GM12878 (cell line): ENCODE data around the gene RPRML. TPM values are rescaled to one million over a fixed set of nuclear protein-coding genes. Genes with fewer than 3 reads are reported as not detected.

Source experiments
- ATAC-seq: fragments of 200-7000 bp; cut with Tn5 transposase; 3 replicates; pipeline ENCODE4 v1.9.1; 2020; ENCODE audit warnings: mild to moderate bottlenecking, moderate library complexity
- BruUV-seq: library from RNA; stranded (reverse); fragments of 400-500 nt; replicated peaks from 2 replicates; lab custom pipeline; 2021; lab: Mats Ljungman, UMichigan
- CTCF ChIA-PET: fragments of 300-600 bp; sonication (Branson Sonifier 250); formaldehyde crosslinking; extraction: SDS; loops from one replicate; lab custom pipeline; 2021; ENCODE audit warnings: inconsistent platforms; lab: Yijun Ruan, JAX
- POLR2A ChIA-PET: fragments of 350-600 bp; formaldehyde crosslinking; extraction: SDS; loops from one replicate; lab custom pipeline; 2021; ENCODE audit warnings: inconsistent platforms; lab: Charles Lee
- RAD21 ChIA-PET: fragments of 300-600 bp; sonication (Branson Sonifier 250); formaldehyde crosslinking; loops from one replicate; lab custom pipeline; 2023; ENCODE audit warnings: antibody characterized with exemption; ENCODE audit not compliant: unreplicated experiment; lab: Charles Lee
- SMC1A ChIA-PET: fragments of 300-600 bp; sonication (Branson Sonifier 250); formaldehyde crosslinking; loops from one replicate; lab custom pipeline; 2023; ENCODE audit not compliant: unreplicated experiment, uncharacterized antibody; lab: Charles Lee
- DNase-seq: peaks from one replicate; pipeline ENCODE4 v3.0.0-alpha.2; 2011; ENCODE audit warnings: low read depth, low spot score
- FAIRE-seq: peaks from 3 replicates; lab custom pipeline; 2011; peaks lifted over from hg19 to GRCh38; lab: Jason Lieb, UNC
- H2AFZ ChIP-seq: 2 replicates; pipeline ENCODE4 v1.6.0; 2011; ENCODE audit warnings: low read depth, low read length, control low read depth; ENCODE audit not compliant: control insufficient read depth
- H3K27ac ChIP-seq: 2 replicates; pipeline ENCODE4 v1.5.1; 2011; ENCODE audit warnings: control low read depth; ENCODE audit not compliant: control insufficient read depth, insufficient read depth
- H3K27me3 ChIP-seq, 2 experiments: replicated peaks in 1 of 2; 2 replicates each; pipeline versions ENCODE4 v1.6.0 to v1.6.1; 2011; ENCODE audit warnings: low read length in 1 of 2; ENCODE audit not compliant: control insufficient read depth in 2 of 2, insufficient read depth in 2 of 2
- H3K36me3 ChIP-seq, 2 experiments: 2 replicates each; pipeline ENCODE4 v1.5.1; 2011; ENCODE audit warnings: low read length in 1 of 2; ENCODE audit not compliant: control insufficient read depth in 2 of 2, insufficient read depth in 2 of 2
- H3K4me1 ChIP-seq: 2 replicates; pipeline ENCODE4 v1.6.1; 2011; ENCODE audit warnings: mild to moderate bottlenecking, low read length, moderate library complexity, mixed read lengths; ENCODE audit not compliant: control insufficient read depth, insufficient read depth
- H3K4me2 ChIP-seq: 2 replicates; pipeline ENCODE4 v1.6.0; 2011; ENCODE audit warnings: control low read depth; ENCODE audit not compliant: control insufficient read depth, insufficient read depth
- H3K4me3 ChIP-seq: fragments of 200-600 bp; sonication (generic); 2 replicates; pipeline ENCODE4 v1.5.1; 2016
- H3K79me2 ChIP-seq: 2 replicates; pipeline ENCODE4 v1.6.0; 2011; ENCODE audit warnings: low read length; ENCODE audit not compliant: control insufficient read depth, insufficient read depth
- H3K9ac ChIP-seq: 2 replicates; pipeline ENCODE4 v1.8.0; 2011; ENCODE audit warnings: low read length, control low read depth, mixed read lengths; ENCODE audit not compliant: control insufficient read depth, insufficient read depth
- H3K9me3 ChIP-seq: replicated peaks from 3 replicates; pipeline ENCODE4 v1.5.1; 2011; ENCODE audit warnings: mild to moderate bottlenecking, low read length; ENCODE audit not compliant: control insufficient read depth, insufficient read depth
- H4K20me1 ChIP-seq: 2 replicates; pipeline ENCODE4 v1.6.0; 2011; ENCODE audit not compliant: control insufficient read depth, insufficient read depth
- CBX3 ChIP-seq: fragments of 200-600 bp; sonication (generic); IDR thresholded peaks from 2 replicates; pipeline ENCODE4 v1.6.1; 2016; ENCODE audit warnings: low read depth, borderline replicate concordance
- ESRRA ChIP-seq: IDR thresholded peaks from 2 replicates; pipeline ENCODE4 v1.6.1; 2012; ENCODE audit warnings: mild to moderate bottlenecking, low read length, improper control_type of control experiment
- HCFC1 ChIP-seq: fragments of 150-350 bp; IDR thresholded peaks from 2 replicates; pipeline ENCODE4 v1.6.1; 2014; ENCODE audit warnings: low read length
- NR2C2 ChIP-seq: IDR thresholded peaks from 2 replicates; pipeline ENCODE4 v1.6.1; 2011; ENCODE audit warnings: borderline replicate concordance, low read depth; ENCODE audit not compliant: control insufficient read depth, insufficient read length
- PAX8 ChIP-seq: fragments of 450-650 bp; IDR thresholded peaks from 2 replicates; pipeline ENCODE4 v1.6.1; 2017; ENCODE audit warnings: mild to moderate bottlenecking, moderate library complexity
- RAD51 ChIP-seq: fragments of 450-650 bp; IDR thresholded peaks from 2 replicates; pipeline ENCODE4 v1.6.1; 2016; ENCODE audit warnings: moderate library complexity, mild to moderate bottlenecking, inconsistent platforms
- TARDBP ChIP-seq: IDR thresholded peaks from 2 replicates; pipeline ENCODE4 v1.6.1; 2016; ENCODE audit warnings: borderline replicate concordance
- YY1 ChIP-seq: IDR thresholded peaks from 2 replicates; pipeline ENCODE4 v1.6.1; 2011; ENCODE audit warnings: low read depth, mild to moderate bottlenecking, low read length
- WGBS: methylation state at CpG from one replicate; pipeline ENCODE4 v1.1.6; 2016; ENCODE audit warnings: low lambda C conversion rate; ENCODE audit not compliant: insufficient replicate concordance, insufficient coverage; ENCODE audit errors: missing lambda C conversion rate; 5-methylcytosine and 5-hydroxymethylcytosine counted together
- in situ Hi-C: fragments of 300-500 bp; cut with MboI; formaldehyde crosslinking; loops from 9 replicates; pipeline ENCODE4 v1.14.3; 2018; ENCODE audit warnings: mixed read lengths
- intact Hi-C: fragments of 100-400 bp; cut with micrococcal nuclease; formaldehyde crosslinking; loops from one replicate; pipeline ENCODE4 v1.14.2; 2022; ENCODE audit not compliant: unreplicated experiment
- polyA plus RNA-seq, 11 experiments: library from polyadenylated mRNA; depleted of rRNA in 4 of 11; unstranded in 6 of 11; stranded (reverse) in 5 of 11; fragments of >200 nt; fragmentation: Nextera tagmentation in 4 of 11; fragmentation: Illumina TruSeq in 1 of 11; extraction: Ambion mirVana in 4 of 11; extraction: Trizol in 1 of 11; gene quantifications; 1 replicate in 1 of 11; 2 replicates in 10 of 11; pipeline versions ENCODE4 v1.2.1 to v1.2.3, GENCODE V29; 2011 to 2016; ENCODE audit warnings: inconsistent platforms in 2 of 11, missing spikeins in 2 of 11, low read depth in 1 of 11
- total RNA-seq, 4 experiments: library from RNA; depleted of rRNA in 3 of 4; stranded (reverse); fragments of >200 nt in 3 of 4; fragmentation: Illumina TruSeq in 1 of 4; extraction: Trizol in 1 of 4; gene quantifications; 2 replicates each; pipeline versions ENCODE4 v1.2.1 to v1.2.3, GENCODE V29; 2013 to 2021
- TF ChIP-seq, protein P1 (sequence below): fragments of 450-650 bp; IDR thresholded peaks from 2 replicates; pipeline ENCODE4 v1.6.1; 2014; ENCODE audit warnings: mild to moderate bottlenecking
- TF ChIP-seq, protein P2 (sequence below): IDR thresholded peaks from 2 replicates; pipeline ENCODE4 v1.6.1; 2012; ENCODE audit warnings: low read depth, low read length, improper control_type of control experiment
- TF ChIP-seq, protein P3 (sequence below): fragments of 450-650 bp; formaldehyde crosslinking; IDR thresholded peaks from 2 replicates; pipeline ENCODE4 v1.5.0; 2022; ENCODE audit warnings: mild to moderate bottlenecking, missing genetic modification characterization
- TF ChIP-seq, protein P4 (sequence below): IDR thresholded peaks from 2 replicates; pipeline ENCODE4 v1.6.1; 2011; ENCODE audit warnings: borderline replicate concordance, low read depth, mild to moderate bottlenecking, moderate library complexity, low read length; ENCODE audit not compliant: insufficient read depth, poor library complexity, severe bottlenecking

The RPRML gene
- total and polyA plus RNA-seq, 10 of the 15 experiments (the other 5 are each of a cell fraction or from before 2014, with no cell fraction given): not detected

DNA sequence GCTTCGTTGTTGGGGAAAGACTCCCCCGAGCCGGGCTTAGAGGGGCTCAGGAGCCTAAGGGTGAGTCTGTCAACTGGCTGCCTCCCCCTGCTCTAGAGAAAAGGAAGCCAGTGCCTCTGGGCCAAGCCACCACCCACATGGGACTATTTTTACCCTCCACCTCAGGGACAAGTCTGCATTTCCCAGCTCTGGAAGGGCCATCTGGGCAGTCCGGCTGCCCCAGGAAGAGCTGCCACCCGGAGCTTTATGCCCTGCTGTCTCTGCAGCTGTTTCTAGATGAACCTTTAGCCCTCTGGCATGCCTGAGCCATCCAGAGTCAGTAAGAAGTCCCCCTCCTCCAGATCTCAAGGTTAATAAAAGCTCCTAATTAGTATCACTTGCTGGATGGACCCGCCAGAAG, 5.3 kb upstream of the RPRML start:
- Histone ChIP-seq H3K4me2 (no peak overlapping the region), H3K9ac (no peak overlapping the region), H3K79me2 (no peaks in the 10 kb centered on the region), H4K20me1 (no peaks in the 10 kb centered on the region), H3K4me3 (no peak overlapping the region), H3K27ac (no peak overlapping the region), H3K4me1 (no peaks in the 10 kb centered on the region), H3K9me3 (no peaks in the 10 kb centered on the region), H2AFZ (no peak overlapping the region), H3K36me3 (no peaks in the 10 kb centered on the region), H3K27me3 (peaks cover 2 to 3% of the 10 kb centered on the region in 2 experiments)
- no TSS peak for BruUV-seq
- DNase-seq (no peak), ATAC-seq (no peak), FAIRE-seq (no peak)
- 26% methylated on average over 6 of the region's 6 CpGs for WGBS
- ChIA-PET POLR2A (no interaction called here), CTCF (no interaction called here), RAD21 (no interaction called here), SMC1A (no interaction called here)
- TF ChIP-seq HCFC1 (no peak), RAD51 (no peak), ESRRA (no peak), NR2C2 (no peak), TARDBP (no peak), PAX8 (no peak), CBX3 (no peak), YY1 (no peak)
- TF ChIP-seq, protein P1, sequence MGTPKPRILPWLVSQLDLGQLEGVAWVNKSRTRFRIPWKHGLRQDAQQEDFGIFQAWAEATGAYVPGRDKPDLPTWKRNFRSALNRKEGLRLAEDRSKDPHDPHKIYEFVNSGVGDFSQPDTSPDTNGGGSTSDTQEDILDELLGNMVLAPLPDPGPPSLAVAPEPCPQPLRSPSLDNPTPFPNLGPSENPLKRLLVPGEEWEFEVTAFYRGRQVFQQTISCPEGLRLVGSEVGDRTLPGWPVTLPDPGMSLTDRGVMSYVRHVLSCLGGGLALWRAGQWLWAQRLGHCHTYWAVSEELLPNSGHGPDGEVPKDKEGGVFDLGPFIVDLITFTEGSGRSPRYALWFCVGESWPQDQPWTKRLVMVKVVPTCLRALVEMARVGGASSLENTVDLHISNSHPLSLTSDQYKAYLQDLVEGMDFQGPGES: no peak
- TF ChIP-seq, protein P2, sequence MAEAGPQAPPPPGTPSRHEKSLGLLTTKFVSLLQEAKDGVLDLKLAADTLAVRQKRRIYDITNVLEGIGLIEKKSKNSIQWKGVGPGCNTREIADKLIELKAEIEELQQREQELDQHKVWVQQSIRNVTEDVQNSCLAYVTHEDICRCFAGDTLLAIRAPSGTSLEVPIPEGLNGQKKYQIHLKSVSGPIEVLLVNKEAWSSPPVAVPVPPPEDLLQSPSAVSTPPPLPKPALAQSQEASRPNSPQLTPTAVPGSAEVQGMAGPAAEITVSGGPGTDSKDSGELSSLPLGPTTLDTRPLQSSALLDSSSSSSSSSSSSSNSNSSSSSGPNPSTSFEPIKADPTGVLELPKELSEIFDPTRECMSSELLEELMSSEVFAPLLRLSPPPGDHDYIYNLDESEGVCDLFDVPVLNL: no peak
- TF ChIP-seq, protein P3, sequence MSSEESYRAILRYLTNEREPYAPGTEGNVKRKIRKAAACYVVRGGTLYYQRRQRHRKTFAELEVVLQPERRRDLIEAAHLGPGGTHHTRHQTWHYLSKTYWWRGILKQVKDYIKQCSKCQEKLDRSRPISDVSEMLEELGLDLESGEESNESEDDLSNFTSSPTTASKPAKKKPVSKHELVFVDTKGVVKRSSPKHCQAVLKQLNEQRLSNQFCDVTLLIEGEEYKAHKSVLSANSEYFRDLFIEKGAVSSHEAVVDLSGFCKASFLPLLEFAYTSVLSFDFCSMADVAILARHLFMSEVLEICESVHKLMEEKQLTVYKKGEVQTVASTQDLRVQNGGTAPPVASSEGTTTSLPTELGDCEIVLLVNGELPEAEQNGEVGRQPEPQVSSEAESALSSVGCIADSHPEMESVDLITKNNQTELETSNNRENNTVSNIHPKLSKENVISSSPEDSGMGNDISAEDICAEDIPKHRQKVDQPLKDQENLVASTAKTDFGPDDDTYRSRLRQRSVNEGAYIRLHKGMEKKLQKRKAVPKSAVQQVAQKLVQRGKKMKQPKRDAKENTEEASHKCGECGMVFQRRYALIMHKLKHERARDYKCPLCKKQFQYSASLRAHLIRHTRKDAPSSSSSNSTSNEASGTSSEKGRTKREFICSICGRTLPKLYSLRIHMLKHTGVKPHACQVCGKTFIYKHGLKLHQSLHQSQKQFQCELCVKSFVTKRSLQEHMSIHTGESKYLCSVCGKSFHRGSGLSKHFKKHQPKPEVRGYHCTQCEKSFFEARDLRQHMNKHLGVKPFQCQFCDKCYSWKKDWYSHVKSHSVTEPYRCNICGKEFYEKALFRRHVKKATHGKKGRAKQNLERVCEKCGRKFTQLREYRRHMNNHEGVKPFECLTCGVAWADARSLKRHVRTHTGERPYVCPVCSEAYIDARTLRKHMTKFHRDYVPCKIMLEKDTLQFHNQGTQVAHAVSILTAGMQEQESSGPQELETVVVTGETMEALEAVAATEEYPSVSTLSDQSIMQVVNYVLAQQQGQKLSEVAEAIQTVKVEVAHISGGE (CRISPR knock-in tag): no peak
- TF ChIP-seq, protein P4, sequence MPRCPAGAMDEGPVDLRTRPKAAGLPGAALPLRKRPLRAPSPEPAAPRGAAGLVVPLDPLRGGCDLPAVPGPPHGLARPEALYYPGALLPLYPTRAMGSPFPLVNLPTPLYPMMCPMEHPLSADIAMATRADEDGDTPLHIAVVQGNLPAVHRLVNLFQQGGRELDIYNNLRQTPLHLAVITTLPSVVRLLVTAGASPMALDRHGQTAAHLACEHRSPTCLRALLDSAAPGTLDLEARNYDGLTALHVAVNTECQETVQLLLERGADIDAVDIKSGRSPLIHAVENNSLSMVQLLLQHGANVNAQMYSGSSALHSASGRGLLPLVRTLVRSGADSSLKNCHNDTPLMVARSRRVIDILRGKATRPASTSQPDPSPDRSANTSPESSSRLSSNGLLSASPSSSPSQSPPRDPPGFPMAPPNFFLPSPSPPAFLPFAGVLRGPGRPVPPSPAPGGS: no peak
- in situ Hi-C loops (no loop called here), intact Hi-C loops (no loop called here)
